Measurements from ENCODE around the gene EIF4E1B.

DNA sequence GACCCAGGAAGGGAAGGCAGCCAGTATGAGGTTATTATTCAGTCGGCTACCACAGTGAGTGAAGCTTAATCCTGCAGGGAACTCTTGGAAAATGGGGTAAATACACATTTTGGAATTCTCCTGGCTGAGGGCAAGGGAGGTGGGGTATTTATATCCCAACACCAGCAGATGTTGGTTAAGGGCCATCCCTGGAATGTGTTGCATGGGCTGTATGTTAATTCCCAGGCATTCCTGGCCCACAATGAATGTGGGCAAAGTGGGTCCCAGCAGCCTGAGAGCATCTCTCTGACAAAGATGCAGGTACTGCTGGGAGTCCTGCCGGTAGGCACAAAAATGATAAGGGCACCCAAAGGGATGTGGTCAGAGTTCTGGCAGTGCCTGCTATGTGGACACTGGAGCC is 17.6 kb upstream of the EIF4E1B start:
- TF ChIP-seq, protein P1, sequence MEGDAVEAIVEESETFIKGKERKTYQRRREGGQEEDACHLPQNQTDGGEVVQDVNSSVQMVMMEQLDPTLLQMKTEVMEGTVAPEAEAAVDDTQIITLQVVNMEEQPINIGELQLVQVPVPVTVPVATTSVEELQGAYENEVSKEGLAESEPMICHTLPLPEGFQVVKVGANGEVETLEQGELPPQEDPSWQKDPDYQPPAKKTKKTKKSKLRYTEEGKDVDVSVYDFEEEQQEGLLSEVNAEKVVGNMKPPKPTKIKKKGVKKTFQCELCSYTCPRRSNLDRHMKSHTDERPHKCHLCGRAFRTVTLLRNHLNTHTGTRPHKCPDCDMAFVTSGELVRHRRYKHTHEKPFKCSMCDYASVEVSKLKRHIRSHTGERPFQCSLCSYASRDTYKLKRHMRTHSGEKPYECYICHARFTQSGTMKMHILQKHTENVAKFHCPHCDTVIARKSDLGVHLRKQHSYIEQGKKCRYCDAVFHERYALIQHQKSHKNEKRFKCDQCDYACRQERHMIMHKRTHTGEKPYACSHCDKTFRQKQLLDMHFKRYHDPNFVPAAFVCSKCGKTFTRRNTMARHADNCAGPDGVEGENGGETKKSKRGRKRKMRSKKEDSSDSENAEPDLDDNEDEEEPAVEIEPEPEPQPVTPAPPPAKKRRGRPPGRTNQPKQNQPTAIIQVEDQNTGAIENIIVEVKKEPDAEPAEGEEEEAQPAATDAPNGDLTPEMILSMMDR (IDR thresholded peaks at IDR 0.05; ENCODE audit: low read depth, low read length): no peak
- no peak for TF ChIP-seq POLR2A (IDR thresholded peaks at IDR 0.05; ENCODE audit: extremely low read depth, insufficient read length)

Measured in NB4 (cell line).